B cell (primary cell): ENCODE measurements around the gene DBR1. TPM values are rescaled to one million over a fixed set of nuclear protein-coding genes. Genes with fewer than 3 reads are reported as not detected.

Source experiments
- ATAC-seq: fragments of 200-7000 bp; cut with Tn5 transposase; one replicate; pipeline ENCODE4 v1.10.0; 2021; ENCODE audit warnings: low read depth, mild to moderate bottlenecking, moderate number of reproducible peaks, moderate library complexity
- CTCF ChIA-PET: fragments of 350-600 bp; sonication (Branson Sonifier 250); formaldehyde crosslinking; loops from one replicate; lab custom pipeline; 2021; ENCODE audit warnings: antibody characterized with exemption, inconsistent platforms; lab: Charles Lee
- POLR2A ChIA-PET: fragments of 350-600 bp; sonication (Branson Sonifier 250); formaldehyde crosslinking; loops from one replicate; lab custom pipeline; 2021; ENCODE audit warnings: antibody characterized with exemption; lab: Charles Lee
- DNase-seq: peaks from one replicate; pipeline ENCODE4 v3.0.0; 2013
- H2AFZ ChIP-seq: 2 replicates; pipeline ENCODE4 v1.6.1; 2012; ENCODE audit warnings: mild to moderate bottlenecking, low read depth, low read length; ENCODE audit not compliant: insufficient read depth, poor library complexity, severe bottlenecking
- H3K27ac ChIP-seq, 2 donors: 1 replicate in 1 of 2; 2 replicates in 1 of 2; pipeline ENCODE4 v1.5.1; 2012 to 2013; ENCODE audit warnings: low read length in 2 of 2, mild to moderate bottlenecking in 2 of 2, moderate library complexity in 1 of 2
- H3K27me3 ChIP-seq, 4 experiments: fragments of 200-600 bp in 1 of 4; sonication (generic) in 1 of 4; replicated peaks in 1 of 4; 1 replicate in 2 of 4; 2 replicates in 2 of 4; pipeline versions ENCODE4 v1.6.1 to v1.7.0; 2013 to 2016; ENCODE audit warnings: low read length in 3 of 4, mild to moderate bottlenecking in 2 of 4, mixed read lengths in 1 of 4, moderate library complexity in 1 of 4; ENCODE audit not compliant: insufficient read depth in 4 of 4, control insufficient read depth in 3 of 4; ENCODE audit errors: control extremely low read depth in 1 of 4
- H3K36me3 ChIP-seq, 2 experiments: replicated peaks in 1 of 2; 1 replicate in 1 of 2; 2 replicates in 1 of 2; pipeline versions ENCODE4 v1.6.1 to v1.7.1; 2013; ENCODE audit warnings: low read length in 1 of 2; ENCODE audit not compliant: insufficient read depth in 2 of 2, control insufficient read depth in 1 of 2; ENCODE audit errors: control extremely low read depth in 1 of 2, extremely low read depth in 1 of 2
- H3K4me1 ChIP-seq, 2 donors: fragments of 200-600 bp in 1 of 2; sonication (generic) in 1 of 2; 1 replicate in 1 of 2; 2 replicates in 1 of 2; pipeline versions ENCODE4 v1.5.1 to v1.6.1; 2013 to 2017; ENCODE audit warnings: low read length in 2 of 2; ENCODE audit not compliant: control insufficient read depth in 2 of 2, insufficient read depth in 2 of 2
- H3K4me2 ChIP-seq: replicated peaks from 2 replicates; pipeline ENCODE3; 2012; ENCODE audit warnings: mild to moderate bottlenecking, low read depth, low read length; ENCODE audit not compliant: poor library complexity, severe bottlenecking
- H3K4me3 ChIP-seq, 5 experiments: fragments of 200-600 bp in 1 of 5; sonication (generic) in 1 of 5; 1 replicate in 3 of 5; 2 replicates in 2 of 5; pipeline versions ENCODE4 v1.5.1 to v1.7.0; 2011 to 2016; ENCODE audit warnings: low read length in 4 of 5, mild to moderate bottlenecking in 4 of 5, low read depth in 2 of 5, control low read depth in 1 of 5, moderate library complexity in 1 of 5; ENCODE audit not compliant: insufficient read depth in 1 of 5; ENCODE audit errors: control extremely low read depth in 1 of 5, extremely low read depth in 1 of 5
- H3K79me2 ChIP-seq: fragments of 200-600 bp; sonication (generic); one replicate; pipeline ENCODE4 v1.6.0; 2016; ENCODE audit warnings: low read length; ENCODE audit not compliant: control insufficient read depth, insufficient read depth
- H3K9ac ChIP-seq: fragments of 200-600 bp; sonication (generic); 2 replicates; pipeline ENCODE4 v1.6.1; 2017; ENCODE audit warnings: mild to moderate bottlenecking, low read length, moderate library complexity
- H3K9me3 ChIP-seq, 3 donors: one replicate each; pipeline versions ENCODE4 v1.6.1 to v1.7.1; 2013; ENCODE audit warnings: low read length in 2 of 3; ENCODE audit not compliant: control insufficient read depth in 2 of 3, insufficient read depth in 1 of 3; ENCODE audit errors: control extremely low read depth in 1 of 3
- H4K20me1 ChIP-seq: 2 replicates; pipeline ENCODE4 v1.6.0; 2012; ENCODE audit warnings: mild to moderate bottlenecking, low read length; ENCODE audit not compliant: insufficient read depth, control insufficient read depth, poor library complexity, severe bottlenecking
- H3K27ac Mint-ChIP-seq: one replicate; pipeline ENCODE4 v1.8.0; 2021; ENCODE audit warnings: mixed read lengths
- H3K27me3 Mint-ChIP-seq: one replicate; pipeline ENCODE4 v1.8.0; 2021; ENCODE audit warnings: mixed read lengths
- H3K4me1 Mint-ChIP-seq: one replicate; pipeline ENCODE4 v1.8.0; 2021; ENCODE audit warnings: mixed read lengths
- H3K4me3 Mint-ChIP-seq: one replicate; pipeline ENCODE4 v1.8.0; 2021; ENCODE audit warnings: mixed read lengths
- H3K9me3 Mint-ChIP-seq: one replicate; pipeline ENCODE4 v1.8.0; 2022; ENCODE audit warnings: mixed read lengths; ENCODE audit not compliant: insufficient read depth
- CTCF ChIP-seq: fragments of 200-600 bp; IDR thresholded peaks from one replicate; pipeline ENCODE4 v1.8.0; 2022; ENCODE audit warnings: antibody characterized with exemption, mild to moderate bottlenecking
- EZH2 ChIP-seq: IDR thresholded peaks from 2 replicates; pipeline ENCODE4 v1.6.1; 2012; ENCODE audit warnings: borderline replicate concordance, low read depth, mild to moderate bottlenecking, moderate library complexity, low read length; ENCODE audit not compliant: insufficient read depth, poor library complexity, severe bottlenecking
- WGBS: methylation state at CpG from one replicate; pipeline ENCODE4 v1.1.5; 2013; ENCODE audit warnings: missing lambda C conversion rate; ENCODE audit not compliant: insufficient coverage; 5-methylcytosine and 5-hydroxymethylcytosine counted together
- intact Hi-C: fragments of 100-400 bp; cut with micrococcal nuclease; formaldehyde crosslinking; loops from one replicate; pipeline ENCODE4 v1.10.0; 2022
- polyA plus RNA-seq: library from polyadenylated mRNA; depleted of rRNA; stranded (reverse); fragments of >200 nt; gene quantifications from 2 replicates; pipeline ENCODE4 v1.2.3, GENCODE V29; 2012
- total RNA-seq, 2 donors: library from RNA; stranded (reverse); fragments of 120-200 nt in 1 of 2; gene quantifications; 1 replicate in 1 of 2; 2 replicates in 1 of 2; pipeline versions ENCODE4 v1.2.3 to v1.2.4, GENCODE V29; 2013 to 2022

Gene DBR1
- total and polyA plus RNA-seq, 2 donors (not counting 1 experiment from before 2014, with no cell fraction given): 7.5 to 22.6 TPM

- POLR2A ChIA-PET: no interaction called here
- intact Hi-C loops: no loop called here
- peaks cover 58% of the 10 kb centered on the region for H3K27me3 Mint-ChIP-seq
Observed at GRCh38 chr3:138112362-138112761, 62.4 kb downstream of the DBR1 start.

More at GRCh38 chr3:138112362-138112761, 62.4 kb downstream of the DBR1 start:
- Histone ChIP-seq H3K9ac (no peak overlapping the region), H3K36me3 (no peaks in the 10 kb centered on the region), H3K4me2 (no peak overlapping the region), H2AFZ (no peak overlapping the region), H3K79me2 (no peaks in the 10 kb centered on the region), H3K27ac (no peak overlapping the region), H3K9me3 (peaks cover 0 to 7% (median 0%) of the 10 kb centered on the region in 3 donors), H4K20me1 (no peaks in the 10 kb centered on the region), H3K4me3 (no peak overlapping the region), H3K4me1 (peaks cover 12 to 14% of the 10 kb centered on the region in 2 donors), H3K27me3 (peaks cover 0 to 29% (median 12%) of the 10 kb centered on the region in 4 experiments)
- Mint-ChIP-seq H3K4me3 (no peak overlapping the region), H3K27ac (no peak overlapping the region), H3K9me3 (no peaks in the 10 kb centered on the region), H3K4me1 (peaks cover 10% of the 10 kb centered on the region)
- TF ChIP-seq EZH2 (no peak), CTCF (no peak)
- CTCF ChIA-PET: interaction anchor here (1.1 kb wide), 1 partner anchor 13 kb away, joined by 3 read pairs; no protein-coding TSS in a partner anchor
- DNase-seq (no peak), ATAC-seq (no peak)
- WGBS: 97% methylated on average over 8 of the region's 8 CpGs

Other genes with a start within 250 kb of the DBR1 start
- gene CLDN18, start 164.8 kb downstream of the DBR1 start, total RNA-seq: not detected in 2 replicates
- not detected in 2 replicates for gene CLDN18, start 164.8 kb downstream of the DBR1 start, polyA plus RNA-seq
- not detected in 2 replicates for gene DZIP1L, start 59.3 kb downstream of the DBR1 start, total RNA-seq
- gene DZIP1L, start 59.3 kb downstream of the DBR1 start, polyA plus RNA-seq: 0.25 TPM in 1 of 2 replicates, not detected in the other
- gene A4GNT, start 42.5 kb downstream of the DBR1 start, total RNA-seq: not detected in 2 replicates
- gene A4GNT, start 42.5 kb downstream of the DBR1 start, polyA plus RNA-seq: not detected in 2 replicates
- 81.1 and 98.4 TPM in 2 replicates for gene ARMC8, start 12.4 kb upstream of the DBR1 start, total RNA-seq
- 35.3 and 46.2 TPM in 2 replicates for gene ARMC8, start 12.4 kb upstream of the DBR1 start, polyA plus RNA-seq
- not detected in 2 replicates for gene NME9, start 154.9 kb upstream of the DBR1 start, total RNA-seq
- gene NME9, start 154.9 kb upstream of the DBR1 start, polyA plus RNA-seq: 0.17 TPM in 1 of 2 replicates, not detected in the other
- 0.22 and 0.27 TPM in 2 replicates for gene MRAS, start 173.7 kb upstream of the DBR1 start, total RNA-seq
- gene MRAS, start 173.7 kb upstream of the DBR1 start, polyA plus RNA-seq: 0.03 and 0.35 TPM in 2 replicates